ENCODE results near the gene SCN7A.

DNA sequence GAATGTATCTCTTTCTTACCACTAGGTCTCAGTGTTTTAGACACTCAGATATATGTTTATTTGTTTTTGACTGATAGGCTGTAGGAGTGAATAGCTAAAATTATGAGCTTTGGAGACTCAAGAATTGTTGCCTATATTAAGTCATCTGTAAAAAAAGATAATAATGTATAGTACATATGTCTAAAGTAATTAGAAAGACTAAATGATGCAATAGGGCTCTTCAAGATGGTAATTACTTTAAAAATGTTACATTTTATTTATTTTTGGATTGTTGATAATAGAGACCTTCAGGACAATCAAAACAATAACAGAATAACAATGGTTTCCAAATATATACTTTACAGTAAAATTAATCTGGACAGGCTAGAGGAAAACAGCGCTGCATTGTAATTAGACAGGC lies 19.9 kb upstream of the SCN7A start:
- TF ChIP-seq POLR2AphosphoS5 (IDR thresholded peaks at IDR 0.05; ENCODE audit: low read depth, low read length) (no peak), TAF1 (IDR thresholded peaks at IDR 0.05; ENCODE audit: borderline replicate concordance, insufficient read depth, low read length) (no peak), FOXP2 (optimal IDR thresholded peaks at IDR 0.05; ENCODE audit: borderline replicate concordance, extremely low read depth, extremely low read length, insufficient read depth) (no peak)
- TF ChIP-seq, protein P1, sequence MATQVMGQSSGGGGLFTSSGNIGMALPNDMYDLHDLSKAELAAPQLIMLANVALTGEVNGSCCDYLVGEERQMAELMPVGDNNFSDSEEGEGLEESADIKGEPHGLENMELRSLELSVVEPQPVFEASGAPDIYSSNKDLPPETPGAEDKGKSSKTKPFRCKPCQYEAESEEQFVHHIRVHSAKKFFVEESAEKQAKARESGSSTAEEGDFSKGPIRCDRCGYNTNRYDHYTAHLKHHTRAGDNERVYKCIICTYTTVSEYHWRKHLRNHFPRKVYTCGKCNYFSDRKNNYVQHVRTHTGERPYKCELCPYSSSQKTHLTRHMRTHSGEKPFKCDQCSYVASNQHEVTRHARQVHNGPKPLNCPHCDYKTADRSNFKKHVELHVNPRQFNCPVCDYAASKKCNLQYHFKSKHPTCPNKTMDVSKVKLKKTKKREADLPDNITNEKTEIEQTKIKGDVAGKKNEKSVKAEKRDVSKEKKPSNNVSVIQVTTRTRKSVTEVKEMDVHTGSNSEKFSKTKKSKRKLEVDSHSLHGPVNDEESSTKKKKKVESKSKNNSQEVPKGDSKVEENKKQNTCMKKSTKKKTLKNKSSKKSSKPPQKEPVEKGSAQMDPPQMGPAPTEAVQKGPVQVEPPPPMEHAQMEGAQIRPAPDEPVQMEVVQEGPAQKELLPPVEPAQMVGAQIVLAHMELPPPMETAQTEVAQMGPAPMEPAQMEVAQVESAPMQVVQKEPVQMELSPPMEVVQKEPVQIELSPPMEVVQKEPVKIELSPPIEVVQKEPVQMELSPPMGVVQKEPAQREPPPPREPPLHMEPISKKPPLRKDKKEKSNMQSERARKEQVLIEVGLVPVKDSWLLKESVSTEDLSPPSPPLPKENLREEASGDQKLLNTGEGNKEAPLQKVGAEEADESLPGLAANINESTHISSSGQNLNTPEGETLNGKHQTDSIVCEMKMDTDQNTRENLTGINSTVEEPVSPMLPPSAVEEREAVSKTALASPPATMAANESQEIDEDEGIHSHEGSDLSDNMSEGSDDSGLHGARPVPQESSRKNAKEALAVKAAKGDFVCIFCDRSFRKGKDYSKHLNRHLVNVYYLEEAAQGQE (IDR thresholded peaks at IDR 0.05; ENCODE audit: insufficient read depth in 1 of 2, low read depth in 2 of 2, low read length in 2 of 2): no peak

Data from PFSK-1 (cell line).